Measurements from ENCODE around the gene RPL28.

- no peak for TF ChIP-seq CTCF (IDR thresholded peaks at IDR 0.05; ENCODE audit: low read depth, low read length)
- TF ChIP-seq EZH2phosphoT487 (IDR thresholded peaks at IDR 0.05; ENCODE audit: low read depth): no peak
Measured at GRCh38 chr19:55434356-55434919, 48.7 kb downstream of the RPL28 start.
